WTC11 (cell line): ENCODE results near the gene SNX18.

Source experiments
- ATF6 ChIP-seq: sonication (generic); formaldehyde crosslinking; IDR thresholded peaks from 2 replicates; pipeline ENCODE4 v1.8.1; 2023; ENCODE audit warnings: mild to moderate bottlenecking, missing genetic modification reagents
- CTCF ChIP-seq: fragments of 200-600 bp; IDR thresholded peaks from 2 replicates; pipeline ENCODE4 v1.8.0; 2022; ENCODE audit warnings: antibody characterized with exemption
- FOXJ3 ChIP-seq: sonication (generic); formaldehyde crosslinking; IDR thresholded peaks from 2 replicates; pipeline ENCODE4 v1.9.0; 2021; ENCODE audit warnings: missing genetic modification reagents, mild to moderate bottlenecking, borderline replicate concordance
- JUN ChIP-seq: sonication (generic); formaldehyde crosslinking; IDR thresholded peaks from 2 replicates; pipeline ENCODE4 v1.8.0; 2023; ENCODE audit warnings: mild to moderate bottlenecking, missing genetic modification reagents
- NR2C2 ChIP-seq: sonication (generic); formaldehyde crosslinking; IDR thresholded peaks from 2 replicates; pipeline ENCODE4 v1.8.0; 2022; ENCODE audit warnings: mild to moderate bottlenecking, missing genetic modification reagents
- TEAD1 ChIP-seq: sonication (generic); formaldehyde crosslinking; IDR thresholded peaks from 2 replicates; pipeline ENCODE4 v1.8.0; 2022; ENCODE audit warnings: mild to moderate bottlenecking, missing genetic modification reagents
- TEAD4 ChIP-seq: sonication (generic); formaldehyde crosslinking; IDR thresholded peaks from 2 replicates; pipeline ENCODE4 v1.8.0; 2022; ENCODE audit warnings: mild to moderate bottlenecking, missing genetic modification reagents

GRCh38 chr5:54541823-54542783 is 24.5 kb downstream of the SNX18 start:
- TF ChIP-seq TEAD4 (CRISPR knock-in tag) (no peak), CTCF (no peak), TEAD1 (CRISPR knock-in tag) (no peak), FOXJ3 (no peak), ATF6 (no peak), NR2C2 (CRISPR knock-in tag) (no peak), JUN (CRISPR knock-in tag) (no peak)
